Osteocyte (in vitro differentiated cells): ENCODE data around the gene UMODL1. TPM values are rescaled to one million over a fixed set of nuclear protein-coding genes. Genes with fewer than 3 reads are reported as not detected.

Experiments used
- DNase-seq: peaks from one replicate; pipeline ENCODE4 v3.0.0; 2021; ENCODE audit warnings: mixed read lengths; ENCODE audit not compliant: unreplicated experiment; ENCODE audit errors: extremely low spot score
- H3K27ac Mint-ChIP-seq: one replicate; pipeline ENCODE4 v1.8.0; 2021; ENCODE audit warnings: mild to moderate bottlenecking, mixed read lengths; ENCODE audit not compliant: unreplicated experiment
- H3K27me3 Mint-ChIP-seq: one replicate; pipeline ENCODE4 v1.8.0; 2021; ENCODE audit warnings: mixed read lengths; ENCODE audit not compliant: unreplicated experiment
- H3K36me3 Mint-ChIP-seq: one replicate; pipeline ENCODE4 v1.8.0; 2021; ENCODE audit warnings: mixed read lengths; ENCODE audit not compliant: unreplicated experiment
- H3K4me1 Mint-ChIP-seq: one replicate; pipeline ENCODE4 v1.8.0; 2021; ENCODE audit warnings: mixed read lengths; ENCODE audit not compliant: unreplicated experiment
- H3K4me3 Mint-ChIP-seq: one replicate; pipeline ENCODE4 v1.8.0; 2021; ENCODE audit warnings: mild to moderate bottlenecking, moderate library complexity, mixed read lengths; ENCODE audit not compliant: unreplicated experiment
- H3K9me3 Mint-ChIP-seq: one replicate; pipeline ENCODE4 v1.8.0; 2021; ENCODE audit warnings: mixed read lengths; ENCODE audit not compliant: unreplicated experiment
- total RNA-seq: library from RNA; stranded (reverse); gene quantifications from 2 replicates; pipeline ENCODE4 v1.2.1, GENCODE V29; 2021
- TF ChIP-seq, protein P1 (sequence below): fragments of 200-600 bp; sonication (generic); IDR thresholded peaks from 2 replicates; pipeline ENCODE4 v1.5.0; 2021; ENCODE audit warnings: antibody characterized with exemption, mild to moderate bottlenecking, moderate library complexity

UMODL1 gene
- total RNA-seq, 1 donor from 2014 or later, result not detected

DNA sequence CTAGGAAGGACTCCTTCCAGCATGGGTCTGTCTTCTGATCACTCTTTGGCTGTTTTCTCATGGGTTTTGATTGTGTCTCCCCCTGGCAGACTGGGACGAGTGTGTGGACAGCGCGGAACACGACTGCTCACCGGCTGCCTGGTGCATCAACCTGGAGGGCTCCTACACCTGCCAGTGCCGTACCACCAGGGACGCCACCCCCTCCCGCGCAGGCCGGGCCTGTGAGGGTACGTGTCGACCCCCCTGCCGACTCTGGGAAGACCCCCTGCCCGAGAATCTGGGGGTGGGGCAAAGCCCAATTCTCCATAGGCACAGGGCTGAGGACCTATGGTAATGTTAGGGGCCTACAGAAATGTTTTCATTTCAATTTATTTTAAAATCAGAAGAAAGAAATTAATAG, 38.4 kb downstream of the UMODL1 start:
- Mint-ChIP-seq H3K4me3 (no peak overlapping the region), H3K27me3 (no peaks in the 10 kb centered on the region), H3K36me3 (no peaks in the 10 kb centered on the region), H3K9me3 (no peaks in the 10 kb centered on the region), H3K27ac (no peak overlapping the region), H3K4me1 (peaks cover 31% of the 10 kb centered on the region)
- TF ChIP-seq, protein P1, sequence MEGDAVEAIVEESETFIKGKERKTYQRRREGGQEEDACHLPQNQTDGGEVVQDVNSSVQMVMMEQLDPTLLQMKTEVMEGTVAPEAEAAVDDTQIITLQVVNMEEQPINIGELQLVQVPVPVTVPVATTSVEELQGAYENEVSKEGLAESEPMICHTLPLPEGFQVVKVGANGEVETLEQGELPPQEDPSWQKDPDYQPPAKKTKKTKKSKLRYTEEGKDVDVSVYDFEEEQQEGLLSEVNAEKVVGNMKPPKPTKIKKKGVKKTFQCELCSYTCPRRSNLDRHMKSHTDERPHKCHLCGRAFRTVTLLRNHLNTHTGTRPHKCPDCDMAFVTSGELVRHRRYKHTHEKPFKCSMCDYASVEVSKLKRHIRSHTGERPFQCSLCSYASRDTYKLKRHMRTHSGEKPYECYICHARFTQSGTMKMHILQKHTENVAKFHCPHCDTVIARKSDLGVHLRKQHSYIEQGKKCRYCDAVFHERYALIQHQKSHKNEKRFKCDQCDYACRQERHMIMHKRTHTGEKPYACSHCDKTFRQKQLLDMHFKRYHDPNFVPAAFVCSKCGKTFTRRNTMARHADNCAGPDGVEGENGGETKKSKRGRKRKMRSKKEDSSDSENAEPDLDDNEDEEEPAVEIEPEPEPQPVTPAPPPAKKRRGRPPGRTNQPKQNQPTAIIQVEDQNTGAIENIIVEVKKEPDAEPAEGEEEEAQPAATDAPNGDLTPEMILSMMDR, result no peak
- no peak for DNase-seq

DNA sequence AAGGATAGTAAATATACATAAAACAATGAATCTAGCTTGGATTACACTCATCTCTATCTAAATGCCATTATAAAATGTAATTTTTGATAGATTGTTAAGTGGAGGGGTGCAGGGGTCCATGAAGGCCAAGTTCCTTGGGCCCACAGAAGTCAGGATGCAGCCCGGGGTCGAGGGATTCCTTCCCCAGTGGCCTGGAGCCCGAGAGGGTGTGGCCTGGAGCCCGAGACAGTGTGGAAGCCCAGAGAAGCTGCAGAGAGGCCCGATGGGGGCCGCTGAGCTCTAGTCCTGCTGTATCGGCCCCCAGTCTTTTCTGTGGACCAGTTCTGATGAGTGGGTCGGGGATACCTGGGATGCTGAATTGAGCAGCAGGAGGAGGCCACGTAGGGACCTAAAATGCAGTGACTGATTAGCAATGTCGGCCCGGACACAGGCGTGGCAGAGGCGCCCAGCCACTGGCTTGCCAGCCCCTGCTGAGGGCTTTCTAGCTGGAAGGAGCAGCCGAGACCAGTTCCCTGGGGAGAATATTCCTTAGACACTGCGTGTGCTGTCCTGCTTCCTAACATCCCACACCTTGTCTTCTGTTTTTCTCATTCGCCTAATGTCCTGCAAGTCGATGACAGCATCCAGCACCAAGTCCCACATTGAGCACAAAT, 38.9 kb downstream of the UMODL1 start:
- H3K36me3 Mint-ChIP-seq, result no peaks in the 10 kb centered on the region
- no peaks in the 10 kb centered on the region for H3K27me3 Mint-ChIP-seq
- peaks cover 31% of the 10 kb centered on the region for H3K4me1 Mint-ChIP-seq
- no peaks in the 10 kb centered on the region for H3K9me3 Mint-ChIP-seq
- DNase-seq, result no peak
- H3K27ac Mint-ChIP-seq, result no peak overlapping the region
- TF ChIP-seq, protein P1, result no peak
- H3K4me3 Mint-ChIP-seq, result no peak overlapping the region

DNA sequence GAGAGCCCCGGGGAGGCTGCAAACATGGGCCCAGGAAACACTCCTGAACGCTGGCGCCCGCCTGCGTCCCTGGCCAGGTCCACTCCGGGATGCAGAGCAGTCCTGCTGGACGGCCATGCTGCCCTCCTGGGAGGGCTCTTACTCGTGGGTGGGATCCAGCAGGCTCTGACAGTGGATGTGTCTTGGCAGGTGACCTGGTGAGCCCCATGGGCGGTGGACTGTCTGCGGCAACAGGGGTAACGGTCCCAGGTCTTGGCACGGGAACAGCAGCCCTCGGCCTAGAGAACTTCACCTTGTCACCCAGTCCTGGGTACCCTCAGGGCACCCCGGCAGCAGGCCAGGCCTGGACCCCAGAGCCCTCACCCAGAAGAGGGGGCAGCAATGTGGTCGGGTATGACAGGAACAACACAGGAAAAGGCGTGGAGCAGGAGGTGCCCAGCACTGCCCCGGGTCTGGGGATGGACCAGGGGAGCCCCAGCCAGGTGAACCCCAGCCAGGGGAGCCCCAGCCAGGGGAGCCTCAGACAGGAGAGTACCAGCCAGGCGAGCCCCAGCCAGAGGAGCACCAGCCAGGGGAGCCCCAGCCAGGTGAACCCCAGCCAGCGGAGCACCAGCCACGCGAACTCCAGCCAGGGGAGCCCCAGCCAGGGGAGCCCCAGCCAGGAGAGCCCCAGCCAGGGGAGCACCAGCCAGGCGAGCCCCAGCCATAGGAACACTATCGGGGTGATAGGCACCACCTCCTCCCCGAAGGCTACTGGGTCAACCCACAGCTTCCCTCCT, 39.8 kb downstream of the UMODL1 start:
- no peaks in the 10 kb centered on the region for H3K36me3 Mint-ChIP-seq
- TF ChIP-seq, protein P1, result no peak
- no peak for DNase-seq

DNA sequence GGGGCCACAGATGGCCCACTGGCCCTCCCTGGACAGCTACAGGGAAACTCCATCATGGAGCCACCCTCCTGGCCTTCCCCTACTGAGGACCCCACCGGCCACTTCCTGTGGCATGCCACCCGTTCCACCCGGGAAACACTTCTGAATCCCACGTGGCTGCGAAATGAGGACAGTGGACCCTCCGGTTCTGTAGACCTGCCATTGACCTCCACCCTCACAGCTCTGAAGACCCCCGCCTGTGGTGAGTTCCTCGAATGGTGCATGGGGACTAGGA, 40.3 kb downstream of the UMODL1 start:
- DNase-seq, result no peak
- TF ChIP-seq, protein P1, result no peak

More for the DNA sequence above, 39.8 kb downstream of the UMODL1 start:
- Mint-ChIP-seq H3K4me1 (peaks cover 30% of the 10 kb centered on the region), H3K4me3 (no peak overlapping the region), H3K27ac (no peak overlapping the region), H3K9me3 (no peaks in the 10 kb centered on the region), H3K27me3 (no peaks in the 10 kb centered on the region)

DNA sequence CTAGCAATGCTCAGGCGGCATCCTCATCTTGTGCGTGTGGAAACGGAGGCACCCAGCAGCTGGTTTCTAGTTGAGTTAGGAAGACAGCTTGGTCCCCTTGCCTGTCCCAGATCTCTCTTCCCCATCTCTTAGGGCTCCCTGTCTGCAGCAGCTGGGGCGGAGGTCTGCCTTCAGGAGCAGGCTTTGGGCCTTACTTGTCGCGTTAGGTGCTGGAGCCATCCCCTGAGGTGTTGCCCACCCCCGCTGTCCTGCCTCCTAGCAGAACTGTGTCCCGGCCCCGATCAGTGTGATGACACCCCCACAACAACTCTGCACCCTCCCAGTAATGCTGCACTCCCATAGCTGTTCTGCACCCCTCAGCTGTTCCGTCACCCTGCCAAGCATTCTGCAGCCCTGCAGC, 40.7 kb downstream of the UMODL1 start:
- Mint-ChIP-seq H3K4me3 (no peak overlapping the region), H3K36me3 (no peaks in the 10 kb centered on the region), H3K27me3 (no peaks in the 10 kb centered on the region), H3K9me3 (no peaks in the 10 kb centered on the region), H3K4me1 (peaks cover 34% of the 10 kb centered on the region), H3K27ac (no peak overlapping the region)
- TF ChIP-seq, protein P1, result no peak
- no peak for DNase-seq

More for the DNA sequence above, 40.3 kb downstream of the UMODL1 start:
- H3K36me3 Mint-ChIP-seq, result no peaks in the 10 kb centered on the region
- H3K4me1 Mint-ChIP-seq, result peaks cover 32% of the 10 kb centered on the region
- no peak overlapping the region for H3K4me3 Mint-ChIP-seq
- no peaks in the 10 kb centered on the region for H3K9me3 Mint-ChIP-seq
- H3K27ac Mint-ChIP-seq, result no peak overlapping the region
- no peaks in the 10 kb centered on the region for H3K27me3 Mint-ChIP-seq
